Sigmoid colon (tissue), 4 donors: ENCODE measurements around the gene NR6A1.

Experiments
- CTCF ChIP-seq, 4 experiments: fragments of 450-650 bp in 3 of 4; fragments of 200-600 bp in 1 of 4; IDR thresholded peaks; one replicate each; pipeline ENCODE4 v1.5.1; 2016 to 2019; ENCODE audit warnings: antibody characterized with exemption in 4 of 4, mild to moderate bottlenecking in 3 of 4, moderate library complexity in 2 of 4
- EP300 ChIP-seq, 4 donors: sonication (generic); formaldehyde crosslinking; IDR thresholded peaks; one replicate each; pipeline ENCODE4 v1.6.1; 2017; ENCODE audit warnings: antibody characterized with exemption in 4 of 4

DNA sequence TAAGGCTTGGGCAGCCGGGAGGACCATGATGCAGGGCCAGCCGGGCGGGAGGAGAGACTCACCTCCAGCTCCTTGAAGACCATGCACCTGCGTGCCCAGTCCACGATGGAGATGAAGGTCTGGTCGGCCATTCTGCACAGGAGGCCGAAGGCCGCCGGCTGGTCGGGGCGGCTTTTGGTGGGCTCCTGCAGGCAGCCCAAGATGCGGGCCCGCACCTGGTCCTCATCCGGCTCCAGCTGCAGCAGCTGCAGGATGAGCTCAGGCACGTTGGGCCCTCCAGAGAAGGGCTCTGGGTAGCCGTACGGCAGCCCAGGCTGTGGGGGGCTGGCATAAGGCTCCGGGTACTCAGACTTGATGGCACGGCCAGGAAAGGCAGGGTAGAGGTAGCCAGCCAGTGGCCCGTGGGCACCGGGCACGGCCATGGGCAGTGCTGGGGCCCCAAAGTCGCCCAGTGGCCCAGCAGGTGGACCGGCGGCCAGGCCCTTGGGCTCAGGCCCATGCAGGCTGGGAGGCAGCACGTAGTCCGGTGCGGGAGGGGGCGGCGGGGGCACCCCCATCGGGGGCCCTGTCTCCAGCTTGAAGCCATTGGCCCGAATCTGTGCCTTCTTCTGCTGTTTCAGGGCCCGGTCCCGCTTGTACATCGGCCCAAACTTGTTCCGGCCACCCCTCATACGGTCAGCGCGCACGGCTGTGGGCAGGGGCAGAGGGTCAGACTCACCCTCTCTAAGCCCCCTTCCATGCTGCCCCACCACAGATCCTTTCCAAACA, 270.9 kb downstream of the NR6A1 start:
- TF ChIP-seq CTCF (IDR thresholded peaks at IDR 0.05) (no peak), EP300 (IDR thresholded peaks at IDR 0.05) (no peak)
